GM10847 (cell line): ENCODE data around the gene ZFHX3.

Experiments
- POLR2A ChIP-seq: IDR thresholded peaks from 2 replicates; pipeline ENCODE4 v1.6.1; 2011; ENCODE audit not compliant: insufficient read length; ENCODE audit errors: extremely low read depth

Gene ZFHX3

DNA sequence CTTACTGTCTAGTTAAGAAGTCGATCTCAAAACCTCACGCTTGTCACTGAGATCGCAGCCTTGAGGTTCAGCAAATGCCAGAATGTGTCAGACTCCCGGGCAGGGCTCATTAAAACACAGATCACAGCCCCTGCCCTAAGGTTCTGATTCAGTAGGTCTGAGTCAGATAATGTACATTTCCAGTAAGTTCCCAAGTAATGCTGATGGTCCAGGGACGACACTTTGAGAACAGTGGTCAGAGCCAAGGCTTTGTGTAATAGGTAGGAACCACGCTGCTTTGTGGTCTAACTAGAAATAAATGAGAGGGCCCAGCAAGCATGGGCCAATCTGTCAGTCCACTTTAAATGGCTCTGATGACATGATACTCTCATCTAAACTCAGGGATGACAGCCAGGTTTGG lies 228.6 kb downstream of the ZFHX3 start:
- no peak for TF ChIP-seq POLR2A

DNA sequence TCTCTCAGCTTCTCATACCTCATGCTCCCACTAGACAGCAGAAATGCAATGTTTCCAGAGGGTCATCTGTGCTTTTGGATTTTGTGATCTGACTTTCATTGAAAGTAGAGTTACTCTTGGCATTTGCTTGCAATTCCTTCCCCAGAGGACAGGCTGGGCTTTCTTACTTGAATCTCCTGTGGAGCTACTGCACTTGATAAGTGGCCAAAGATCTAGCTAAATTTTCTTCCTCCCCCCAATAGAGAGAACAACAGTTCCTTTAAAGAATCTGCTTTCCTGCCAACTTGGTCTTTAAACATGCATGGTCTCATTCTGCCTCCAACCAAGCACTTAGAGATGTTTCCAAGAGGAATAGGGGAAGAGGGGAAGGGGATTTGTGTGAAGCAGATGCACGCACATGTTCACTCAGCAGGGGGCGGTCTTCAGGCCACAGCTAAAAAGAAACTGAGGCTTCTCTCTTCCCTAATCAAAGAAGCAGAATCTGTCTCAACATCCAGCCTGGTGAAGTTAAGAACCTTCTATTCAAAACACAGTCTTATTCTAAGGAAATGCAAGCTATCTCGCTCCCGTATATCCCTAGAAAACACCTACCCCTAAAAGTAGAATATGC lies 229.6 kb downstream of the ZFHX3 start:
- no peak for TF ChIP-seq POLR2A

DNA sequence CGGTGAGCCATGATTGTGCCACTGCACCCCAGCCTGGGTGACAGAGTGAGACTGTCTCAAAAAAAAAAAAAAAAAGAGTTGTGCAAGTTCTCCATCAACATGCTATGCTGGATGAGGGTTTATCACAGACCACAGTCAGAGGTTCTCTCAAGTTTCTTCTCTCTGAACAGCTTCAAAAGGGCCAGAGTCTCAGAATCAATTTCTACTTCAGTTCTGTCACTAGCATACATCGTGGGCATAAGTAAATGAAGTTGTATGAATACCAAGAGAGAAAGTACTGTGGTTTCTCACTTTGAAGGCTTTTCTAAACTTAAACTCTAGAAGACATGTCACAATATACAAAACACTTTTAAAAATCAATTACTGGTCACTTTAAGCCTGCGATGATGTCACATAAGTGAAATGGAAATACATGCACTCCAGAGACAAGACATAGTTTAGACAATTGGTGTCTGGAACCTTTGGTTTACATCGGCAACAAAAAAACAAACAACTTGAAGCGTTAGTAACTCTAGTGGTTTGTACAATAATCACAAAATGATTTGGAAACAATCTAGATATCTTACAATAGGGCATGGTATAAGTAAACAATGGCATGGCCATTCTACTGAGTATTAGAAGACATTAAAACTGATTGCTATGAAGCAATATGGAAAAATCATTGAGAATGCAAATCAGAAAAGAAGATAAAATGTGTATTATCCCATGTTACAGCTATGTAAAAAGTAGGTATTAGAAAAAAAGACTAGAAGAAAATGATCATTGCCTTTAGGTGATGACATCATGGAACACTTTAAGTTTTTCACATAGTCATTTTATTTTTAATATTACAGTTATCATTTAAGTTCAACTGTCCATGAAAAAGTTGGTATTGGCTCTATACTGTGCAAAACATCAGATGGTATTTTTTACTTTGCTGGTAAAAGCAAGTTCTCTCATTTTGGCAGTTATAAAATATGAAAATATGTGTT lies 232.3 kb downstream of the ZFHX3 start:
- no peak for TF ChIP-seq POLR2A

DNA sequence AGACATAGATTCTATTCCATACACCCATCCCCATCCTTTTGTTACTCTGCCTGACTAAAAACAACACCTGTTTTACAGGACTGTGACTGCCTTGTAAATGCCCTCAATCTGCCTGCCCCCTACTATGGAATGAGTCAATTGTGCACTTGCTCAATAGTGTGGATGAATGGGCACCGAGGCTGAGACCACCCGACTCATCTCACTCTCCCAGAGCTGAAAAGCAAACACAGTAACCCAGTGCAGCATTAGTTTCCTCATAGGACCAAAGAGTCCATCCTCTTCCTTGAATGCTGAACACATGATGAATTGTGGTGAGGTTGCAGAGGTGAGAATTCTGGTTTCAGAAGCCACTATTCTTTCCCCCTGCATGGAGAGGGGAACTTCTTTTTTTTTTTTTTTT lies 233.7 kb downstream of the ZFHX3 start:
- no peak for TF ChIP-seq POLR2A

DNA sequence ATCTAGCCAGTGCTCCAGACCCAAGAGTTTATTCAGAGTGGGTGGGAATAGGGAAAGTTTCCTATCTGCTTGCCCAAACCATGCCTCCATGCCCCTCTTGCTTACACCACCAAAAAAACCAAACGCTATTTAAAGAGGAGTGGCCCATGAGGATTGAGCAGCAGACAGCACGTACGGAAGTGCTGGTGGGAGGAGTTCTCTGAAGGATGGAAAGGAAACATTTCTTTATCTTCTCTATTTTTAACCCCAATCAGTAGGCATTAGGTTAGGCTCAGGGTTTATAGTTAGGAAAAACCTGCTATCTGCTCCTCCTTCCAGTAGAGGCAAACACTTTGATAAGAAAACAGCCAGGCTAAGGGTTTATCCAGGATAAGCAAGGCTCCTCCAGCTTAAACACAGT lies 235.3 kb downstream of the ZFHX3 start:
- no peak for TF ChIP-seq POLR2A

DNA sequence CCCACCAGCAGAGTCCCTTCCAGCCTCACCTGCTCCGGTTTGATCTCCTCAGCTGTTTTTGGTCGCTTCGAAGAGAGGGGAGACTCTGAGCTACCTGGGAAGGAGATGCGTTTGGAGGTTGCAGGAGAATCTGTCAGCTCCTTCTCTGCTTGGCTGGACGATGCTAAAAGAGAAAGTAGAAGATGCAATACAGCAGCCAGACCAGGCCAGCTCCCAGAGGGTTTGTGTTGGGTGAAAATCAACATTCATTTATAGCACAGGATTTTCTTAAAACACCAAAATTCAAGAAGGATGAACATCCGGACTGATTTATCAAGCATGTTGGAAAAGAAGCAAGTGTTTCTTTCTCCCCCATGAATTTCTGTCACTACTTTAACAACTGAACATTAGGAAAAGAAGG lies 236.1 kb downstream of the ZFHX3 start:
- TF ChIP-seq POLR2A: no peak

DNA sequence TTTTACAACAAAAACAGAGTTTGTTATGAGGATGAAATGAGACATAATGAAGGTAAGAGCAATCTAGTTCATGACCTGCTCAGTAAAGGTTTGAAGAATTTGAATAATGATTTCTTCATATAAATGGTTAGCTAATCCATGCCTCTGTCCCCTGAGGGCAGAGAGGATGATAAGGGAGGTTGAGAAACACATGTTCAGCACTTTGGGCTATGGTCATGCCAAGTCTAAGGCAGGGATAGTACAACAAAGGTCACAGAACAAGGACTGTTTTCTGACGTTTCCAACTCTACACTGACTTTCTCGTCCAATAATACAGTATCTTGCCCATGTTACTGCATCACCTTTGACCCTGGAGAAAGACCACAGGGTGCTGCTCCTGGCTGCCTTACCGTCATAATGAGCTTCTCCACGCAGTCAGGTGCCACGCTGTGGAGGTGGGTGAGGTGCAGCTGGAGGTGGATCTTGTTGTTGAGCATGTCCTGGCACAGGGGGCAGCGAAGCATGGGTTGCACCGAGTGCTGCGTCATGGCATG lies 236.7 kb downstream of the ZFHX3 start:
- no peak for TF ChIP-seq POLR2A

DNA sequence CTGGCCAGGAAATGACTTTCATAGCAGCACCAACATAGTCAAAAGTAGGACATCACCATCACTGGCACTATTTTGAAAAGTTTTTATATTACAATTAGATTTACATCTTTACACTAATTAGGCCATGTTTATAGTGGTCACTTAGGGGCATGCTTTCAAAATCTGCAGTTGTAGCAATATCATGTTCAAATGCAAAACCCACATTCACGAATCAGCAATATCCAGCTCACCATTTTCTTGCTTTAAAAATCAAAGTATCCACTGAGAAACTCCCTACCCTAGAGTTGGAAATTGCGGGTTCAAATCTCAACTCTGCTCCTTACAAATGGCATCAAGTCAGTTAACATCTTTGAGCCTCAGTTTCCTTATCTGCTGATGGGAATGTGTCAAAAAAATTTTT lies 237.4 kb downstream of the ZFHX3 start:
- TF ChIP-seq POLR2A: no peak

DNA sequence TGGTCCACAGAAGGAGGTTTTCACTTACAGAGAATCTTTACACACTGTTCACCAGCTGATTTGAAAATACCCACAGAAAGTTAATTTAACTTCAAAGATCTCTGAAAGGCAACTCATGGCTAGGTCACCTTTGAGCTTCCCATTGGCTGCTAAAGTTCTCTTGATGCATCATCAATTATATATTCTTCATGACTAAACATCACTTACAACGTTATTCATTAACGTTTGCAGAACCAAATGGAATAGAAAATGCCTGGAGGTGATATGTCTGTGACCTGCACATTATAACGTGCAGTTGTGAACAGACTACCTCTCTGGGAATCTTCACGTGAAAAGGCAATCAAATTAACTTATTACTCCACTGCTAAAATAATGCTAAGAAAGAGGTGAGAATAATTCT lies 238.5 kb downstream of the ZFHX3 start:
- TF ChIP-seq POLR2A: no peak

DNA sequence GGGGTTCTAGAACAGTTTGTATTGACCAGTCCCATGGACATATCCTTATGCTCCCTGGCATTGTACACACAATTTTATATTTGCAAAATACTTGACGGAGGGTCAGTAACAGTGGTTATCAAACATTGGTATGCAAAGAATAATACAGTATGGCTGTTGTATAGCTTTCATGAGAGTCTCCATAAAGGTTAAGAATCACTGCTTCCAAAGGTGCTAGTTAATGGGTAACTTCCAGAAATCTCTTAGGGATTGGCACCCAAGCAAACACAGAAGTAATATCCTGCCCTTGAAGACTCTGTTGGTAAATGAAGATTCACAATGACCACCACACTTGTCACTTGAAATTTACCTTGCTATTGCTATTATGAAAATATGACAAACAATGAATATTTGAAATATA lies 239.2 kb downstream of the ZFHX3 start:
- TF ChIP-seq POLR2A: no peak

DNA sequence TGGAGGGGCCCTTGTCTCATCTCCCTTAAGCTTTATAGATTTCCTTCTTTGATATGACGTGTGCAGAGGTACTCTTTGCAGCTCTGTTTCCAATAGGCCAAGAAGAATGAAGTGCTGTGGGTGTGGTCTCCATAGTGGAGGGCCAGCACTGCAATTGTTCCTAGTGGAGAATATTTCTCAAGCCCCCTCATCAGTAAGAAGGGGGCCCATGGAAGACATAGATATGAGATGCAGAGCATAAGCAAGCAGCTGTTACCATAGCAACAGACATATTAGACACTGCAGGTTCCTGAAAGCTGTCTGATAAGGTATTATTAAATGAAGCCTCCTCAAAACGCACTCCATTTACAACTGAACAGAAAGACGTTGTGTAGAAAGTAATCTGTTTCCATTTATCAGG lies 240.7 kb downstream of the ZFHX3 start:
- TF ChIP-seq POLR2A: no peak

DNA sequence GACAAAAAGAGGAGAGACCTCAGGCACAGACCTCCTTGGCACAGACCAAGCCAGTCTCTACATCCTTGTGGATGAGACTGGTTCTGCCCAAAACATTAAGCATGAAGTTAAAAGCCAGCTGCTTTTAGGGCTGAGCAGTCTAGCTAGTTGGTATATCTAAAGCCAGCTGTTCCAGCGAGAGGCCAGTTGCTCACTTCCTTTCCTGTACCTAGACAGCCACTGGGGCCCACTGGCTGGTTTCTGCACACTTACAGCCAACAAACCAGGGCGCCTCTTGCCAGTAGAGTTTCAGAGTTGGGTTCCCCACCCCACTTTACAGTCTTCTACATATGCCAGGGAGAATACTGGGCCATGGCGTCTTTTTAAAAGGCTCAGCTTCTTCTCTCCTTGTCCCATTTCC lies 242.4 kb downstream of the ZFHX3 start:
- TF ChIP-seq POLR2A: no peak

DNA sequence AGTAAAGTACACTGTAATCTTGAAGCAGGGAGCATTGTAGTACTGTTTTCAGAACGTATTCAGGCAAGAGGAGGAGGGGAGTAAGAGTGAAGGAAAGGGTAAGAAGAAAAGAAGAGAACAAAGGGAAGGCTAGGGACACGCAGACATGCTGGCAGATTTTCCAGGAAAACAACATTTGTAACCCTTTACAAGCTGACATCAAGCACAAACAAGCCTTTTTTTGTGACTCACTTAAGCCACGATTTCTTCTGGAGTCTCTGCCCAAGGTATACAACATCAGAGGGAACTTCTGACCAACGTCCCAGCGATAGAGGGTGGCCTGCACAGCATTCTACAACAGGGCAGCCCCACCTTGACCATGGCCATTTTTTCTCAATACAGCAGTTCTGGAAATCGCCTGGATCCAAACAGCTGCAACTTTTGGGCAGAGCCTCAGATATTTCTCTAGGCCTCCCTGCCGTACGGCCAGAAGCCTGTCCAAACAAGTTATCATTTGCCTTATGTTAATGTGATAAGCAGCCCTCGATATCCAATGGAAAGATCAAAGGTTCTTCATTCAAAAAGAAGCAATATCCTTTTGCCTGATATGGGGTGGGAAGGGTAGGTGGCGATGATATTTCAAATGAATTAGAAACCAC lies 247.3 kb downstream of the ZFHX3 start:
- TF ChIP-seq POLR2A: no peak

DNA sequence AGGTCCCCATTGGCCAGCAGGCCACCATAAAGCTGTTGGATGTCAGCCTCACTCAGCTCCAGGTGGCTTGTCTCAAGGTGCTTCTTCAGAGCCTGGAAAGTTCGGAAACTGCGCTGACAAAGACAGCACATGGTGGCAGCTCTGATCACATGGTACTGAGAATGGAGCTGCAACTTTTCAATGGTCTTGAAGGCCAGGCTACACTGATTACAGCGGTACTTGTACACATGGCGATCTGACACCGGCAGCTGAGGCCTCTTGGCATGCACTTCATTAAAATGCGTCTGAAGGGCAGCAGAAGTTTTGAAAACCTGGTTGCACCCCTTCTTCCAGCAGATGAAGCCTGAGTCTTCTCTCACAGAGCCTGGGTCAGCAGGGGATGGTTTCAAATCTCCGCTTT lies 249.7 kb downstream of the ZFHX3 start:
- TF ChIP-seq POLR2A: no peak

DNA sequence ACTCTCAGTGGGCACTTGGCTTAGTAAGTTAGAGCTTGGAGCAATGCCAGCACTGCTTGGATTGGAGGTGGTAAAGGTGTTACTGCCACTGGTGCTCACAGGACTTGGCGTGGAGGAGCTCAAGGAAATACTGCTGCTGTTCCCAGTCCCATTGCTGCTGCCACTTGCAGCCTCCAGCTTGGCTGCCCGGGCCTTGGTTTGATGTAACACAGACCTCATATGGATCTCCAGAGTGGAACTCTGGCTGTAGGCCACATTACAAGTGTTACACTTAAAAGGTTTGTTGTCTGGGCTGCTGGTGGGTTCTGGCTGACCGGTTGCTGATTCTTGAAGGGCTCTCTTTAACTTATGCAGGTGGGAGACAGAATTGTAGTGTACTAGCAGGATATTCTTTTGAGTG lies 250.3 kb downstream of the ZFHX3 start:
- no peak for TF ChIP-seq POLR2A

DNA sequence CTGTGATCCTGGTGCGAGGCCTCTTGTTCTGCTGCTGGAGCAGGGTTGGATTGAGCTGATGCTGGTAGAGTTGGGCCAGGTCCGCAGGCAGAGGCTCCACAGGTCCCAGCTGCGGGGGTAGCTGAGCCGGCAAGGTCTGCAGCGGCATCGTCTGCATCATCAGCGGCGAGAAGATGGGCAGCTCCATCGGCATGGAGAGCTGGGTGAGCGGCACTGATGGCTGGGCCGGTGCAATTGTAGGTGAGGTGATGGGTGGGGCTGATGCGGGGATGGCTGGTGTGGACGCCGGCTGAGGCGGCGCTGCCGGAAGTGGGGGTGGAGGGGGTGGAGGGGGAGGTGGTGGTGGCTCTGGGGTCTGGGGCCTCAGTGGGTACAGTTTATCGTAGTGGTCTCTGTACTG lies 251.7 kb downstream of the ZFHX3 start:
- TF ChIP-seq POLR2A: no peak
